OCI-LY1 (cell line): Measurements from ENCODE around the gene SDC4.

ENCODE experiments used
- H2AFZ ChIP-seq: fragments of 200-600 bp; sonication (generic), shearing (Covaris generic); 2 replicates; pipeline ENCODE4 v1.6.0; 2014; ENCODE audit warnings: antibody characterized with exemption, mild to moderate bottlenecking, low read length
- H3F3A ChIP-seq: fragments of 200-600 bp; sonication (generic), shearing (Covaris generic); 2 replicates; pipeline ENCODE4 v1.6.0; 2014; ENCODE audit warnings: mild to moderate bottlenecking, antibody characterized with exemption, low read length, moderate library complexity; ENCODE audit not compliant: insufficient read depth
- H3K27ac ChIP-seq: fragments of 200-600 bp; sonication (generic); 2 replicates; pipeline ENCODE4 v1.5.1; 2014; ENCODE audit warnings: low read length, mixed run types, mild to moderate bottlenecking, low read depth; ENCODE audit not compliant: poor library complexity, severe bottlenecking
- H3K27me3 ChIP-seq: fragments of 200-600 bp; sonication (generic); 2 replicates; pipeline ENCODE4 v1.6.0; 2014; ENCODE audit warnings: antibody characterized with exemption, mild to moderate bottlenecking, low read length, moderate library complexity; ENCODE audit not compliant: insufficient read depth
- H3K36me3 ChIP-seq: fragments of 200-600 bp; sonication (generic); 2 replicates; pipeline ENCODE4 v1.6.1; 2014; ENCODE audit warnings: mild to moderate bottlenecking, antibody characterized with exemption, low read length, moderate library complexity, mixed read lengths; ENCODE audit not compliant: insufficient read depth
- H3K4me1 ChIP-seq: fragments of 200-600 bp; sonication (generic); 2 replicates; pipeline ENCODE4 v1.5.1; 2014; ENCODE audit warnings: mild to moderate bottlenecking, low read length, moderate library complexity; ENCODE audit not compliant: insufficient read depth, severe bottlenecking
- H3K4me2 ChIP-seq: fragments of 200-600 bp; sonication (generic), shearing (Covaris generic); 2 replicates; pipeline ENCODE4 v1.6.1; 2014; ENCODE audit warnings: low read length
- H3K4me3 ChIP-seq: fragments of 200-600 bp; sonication (generic); 2 replicates; pipeline ENCODE4 v1.5.1; 2014; ENCODE audit warnings: low read length, low read depth, mild to moderate bottlenecking, mixed read lengths; ENCODE audit not compliant: poor library complexity, severe bottlenecking
- H3K79me2 ChIP-seq: fragments of 200-600 bp; shearing (Covaris generic); 2 replicates; pipeline ENCODE4 v1.6.1; 2016; ENCODE audit warnings: mixed run types, low read length, mixed read lengths; ENCODE audit not compliant: insufficient read depth
- H3K9ac ChIP-seq: fragments of 200-600 bp; sonication (generic), shearing (Covaris generic); 2 replicates; pipeline ENCODE4 v1.6.1; 2014; ENCODE audit warnings: mild to moderate bottlenecking, low read length, mixed read lengths
- H3K9me2 ChIP-seq: fragments of 200-600 bp; sonication (generic), shearing (Covaris generic); 2 replicates; pipeline ENCODE4 v1.6.1; 2014; ENCODE audit warnings: low read depth, mild to moderate bottlenecking, low read length, mixed read lengths
- H3K9me3 ChIP-seq: fragments of 200-600 bp; shearing (Covaris generic); 2 replicates; pipeline ENCODE4 v1.6.1; 2014; ENCODE audit warnings: low read length, mixed read lengths
- H4K20me1 ChIP-seq: fragments of 200-600 bp; sonication (generic), shearing (Covaris generic); 2 replicates; pipeline ENCODE4 v1.6.0; 2016; ENCODE audit warnings: mild to moderate bottlenecking, low read length; ENCODE audit not compliant: insufficient read depth
- EZH2 ChIP-seq: fragments of 200-600 bp; sonication (generic), shearing (Covaris generic); IDR thresholded peaks from 2 replicates; pipeline ENCODE4 v1.8.0; 2017; ENCODE audit warnings: borderline replicate concordance, mixed run types, mild to moderate bottlenecking, antibody characterized with exemption, low read length, moderate library complexity, mixed read lengths
- TF ChIP-seq, protein P1 (sequence below): fragments of 200-600 bp; sonication (generic), shearing (Covaris generic); IDR thresholded peaks from 2 replicates; pipeline ENCODE4 v1.5.1; 2017; ENCODE audit warnings: mild to moderate bottlenecking, antibody characterized with exemption, low read length, moderate library complexity, mixed read lengths

SDC4 gene

DNA sequence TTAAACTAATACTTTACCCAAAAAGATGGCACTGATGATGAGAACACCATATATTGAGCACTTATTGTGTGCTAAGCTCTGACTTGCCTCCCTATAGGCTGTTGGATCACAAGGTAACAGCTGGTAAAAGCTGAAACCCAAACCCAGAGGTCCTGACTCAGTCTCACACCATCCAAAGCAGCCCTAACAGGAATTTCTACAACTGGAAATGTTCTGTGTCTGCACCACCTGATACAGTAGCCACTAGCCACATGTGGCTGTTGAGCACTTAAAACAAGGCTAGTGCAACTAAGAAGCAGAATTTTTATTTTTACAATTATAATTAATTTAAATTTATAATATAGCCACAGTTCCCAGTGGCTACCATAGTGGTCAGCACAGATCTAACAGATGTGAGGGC lies 24.5 kb downstream of the SDC4 start:
- no peaks in the 10 kb centered on the region for H3K9me3 ChIP-seq
- H3K36me3 ChIP-seq, result no peaks in the 10 kb centered on the region
- H3K4me1 ChIP-seq, result peaks cover 5% of the 10 kb centered on the region
- H3F3A ChIP-seq, result no peaks in the 10 kb centered on the region
- H3K27ac ChIP-seq, result no peak overlapping the region
- H3K9me2 ChIP-seq, result no peaks in the 10 kb centered on the region
- TF ChIP-seq EZH2, result no peak
- TF ChIP-seq, protein P1, sequence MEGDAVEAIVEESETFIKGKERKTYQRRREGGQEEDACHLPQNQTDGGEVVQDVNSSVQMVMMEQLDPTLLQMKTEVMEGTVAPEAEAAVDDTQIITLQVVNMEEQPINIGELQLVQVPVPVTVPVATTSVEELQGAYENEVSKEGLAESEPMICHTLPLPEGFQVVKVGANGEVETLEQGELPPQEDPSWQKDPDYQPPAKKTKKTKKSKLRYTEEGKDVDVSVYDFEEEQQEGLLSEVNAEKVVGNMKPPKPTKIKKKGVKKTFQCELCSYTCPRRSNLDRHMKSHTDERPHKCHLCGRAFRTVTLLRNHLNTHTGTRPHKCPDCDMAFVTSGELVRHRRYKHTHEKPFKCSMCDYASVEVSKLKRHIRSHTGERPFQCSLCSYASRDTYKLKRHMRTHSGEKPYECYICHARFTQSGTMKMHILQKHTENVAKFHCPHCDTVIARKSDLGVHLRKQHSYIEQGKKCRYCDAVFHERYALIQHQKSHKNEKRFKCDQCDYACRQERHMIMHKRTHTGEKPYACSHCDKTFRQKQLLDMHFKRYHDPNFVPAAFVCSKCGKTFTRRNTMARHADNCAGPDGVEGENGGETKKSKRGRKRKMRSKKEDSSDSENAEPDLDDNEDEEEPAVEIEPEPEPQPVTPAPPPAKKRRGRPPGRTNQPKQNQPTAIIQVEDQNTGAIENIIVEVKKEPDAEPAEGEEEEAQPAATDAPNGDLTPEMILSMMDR, result no peak
- no peak overlapping the region for H3K4me2 ChIP-seq
- H3K27me3 ChIP-seq, result no peaks in the 10 kb centered on the region
- no peak overlapping the region for H3K4me3 ChIP-seq
- H3K9ac ChIP-seq, result no peak overlapping the region
- no peaks in the 10 kb centered on the region for H3K79me2 ChIP-seq
- no peaks in the 10 kb centered on the region for H4K20me1 ChIP-seq
- H2AFZ ChIP-seq, result no peak overlapping the region

DNA sequence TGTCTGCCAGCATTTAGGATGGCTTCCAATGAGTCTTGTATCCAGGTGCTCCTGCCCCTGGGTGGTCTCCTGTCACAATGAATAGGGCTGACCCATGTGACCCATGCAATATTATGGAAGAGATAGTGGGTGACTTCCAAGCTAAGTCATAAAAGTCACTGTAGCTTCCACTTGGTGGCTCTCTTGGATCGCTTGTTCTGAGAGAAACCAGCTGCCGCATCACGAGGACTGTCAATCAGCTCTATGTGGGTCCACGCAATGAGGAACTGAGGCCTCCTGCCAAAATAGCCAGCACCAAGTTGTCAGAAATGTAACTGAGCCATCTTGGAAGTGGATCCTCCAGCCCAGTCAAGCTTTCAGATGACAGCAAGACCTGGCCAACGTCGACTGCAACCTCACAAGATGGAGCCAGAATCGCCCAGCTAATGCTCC lies 25.3 kb downstream of the SDC4 start:
- H3K4me2 ChIP-seq, result no peak overlapping the region
- H3K9me3 ChIP-seq, result no peaks in the 10 kb centered on the region
- no peaks in the 10 kb centered on the region for H3K36me3 ChIP-seq
- H2AFZ ChIP-seq, result no peak overlapping the region
- no peaks in the 10 kb centered on the region for H3K79me2 ChIP-seq
- H3K27me3 ChIP-seq, result no peaks in the 10 kb centered on the region
- TF ChIP-seq EZH2, result no peak
- TF ChIP-seq, protein P1, result peak; percentile 57
- H3K27ac ChIP-seq, result no peak overlapping the region
- no peaks in the 10 kb centered on the region for H3F3A ChIP-seq
- no peak overlapping the region for H3K4me3 ChIP-seq
- H3K9me2 ChIP-seq, result no peaks in the 10 kb centered on the region
- peaks cover 5% of the 10 kb centered on the region for H3K4me1 ChIP-seq
- H4K20me1 ChIP-seq, result no peaks in the 10 kb centered on the region
- H3K9ac ChIP-seq, result no peak overlapping the region

DNA sequence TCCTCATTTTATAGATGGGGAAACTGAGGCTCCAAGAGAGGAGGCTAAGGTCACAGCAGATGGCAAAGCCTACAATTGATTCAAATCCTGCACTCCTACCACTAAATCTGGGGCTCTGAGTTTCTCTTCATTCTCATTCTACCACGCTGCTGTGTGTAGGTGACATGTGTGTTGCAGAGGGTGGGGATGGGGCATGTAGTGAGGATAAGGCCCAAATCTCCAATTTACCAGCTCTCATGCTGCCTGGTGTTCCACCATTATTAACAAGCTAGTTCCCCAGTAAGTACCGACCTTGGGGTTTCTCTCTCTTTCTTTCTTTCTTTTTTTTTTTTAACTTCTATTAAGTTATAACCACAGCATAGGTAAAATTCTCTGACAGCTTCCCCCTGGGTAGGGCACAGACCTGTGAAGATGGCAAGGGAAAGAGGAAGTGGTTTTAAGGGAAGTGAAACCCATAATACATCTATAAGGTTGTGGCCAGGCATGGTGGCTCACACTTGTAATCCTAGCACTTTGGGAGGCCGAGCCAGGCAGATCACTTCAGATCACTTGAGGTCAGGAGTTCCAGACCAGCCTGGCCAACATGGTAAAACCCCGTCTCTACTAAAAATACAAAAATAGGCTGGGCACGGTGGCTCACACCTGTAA lies 27.2 kb downstream of the SDC4 start:
- Histone ChIP-seq H3K79me2 (no peaks in the 10 kb centered on the region), H3K4me3 (no peak overlapping the region), H2AFZ (no peak overlapping the region), H3K27me3 (no peaks in the 10 kb centered on the region), H3K9ac (no peak overlapping the region), H4K20me1 (no peaks in the 10 kb centered on the region), H3F3A (no peaks in the 10 kb centered on the region), H3K9me3 (no peaks in the 10 kb centered on the region), H3K27ac (no peak overlapping the region), H3K36me3 (no peaks in the 10 kb centered on the region), H3K4me2 (no peak overlapping the region), H3K4me1 (peaks cover 5% of the 10 kb centered on the region), H3K9me2 (no peaks in the 10 kb centered on the region)
- no peak for TF ChIP-seq EZH2
- TF ChIP-seq, protein P1, result no peak
